GM21381 (cell line): ENCODE data around the gene SELL.
"Not testable (repeated sequence)": the region's sequence is repeated elsewhere in the genome, so short reads cannot be mapped to it uniquely, and the experiment has no call there.

ENCODE experiments used
- ATAC-seq: cut with Tn5 transposase; IDR thresholded peaks from one replicate; pipeline ENCODE4 v1.9.1; 2021; ENCODE audit warnings: mild to moderate bottlenecking, moderate library complexity; ENCODE audit not compliant: unreplicated experiment

SELL gene

DNA sequence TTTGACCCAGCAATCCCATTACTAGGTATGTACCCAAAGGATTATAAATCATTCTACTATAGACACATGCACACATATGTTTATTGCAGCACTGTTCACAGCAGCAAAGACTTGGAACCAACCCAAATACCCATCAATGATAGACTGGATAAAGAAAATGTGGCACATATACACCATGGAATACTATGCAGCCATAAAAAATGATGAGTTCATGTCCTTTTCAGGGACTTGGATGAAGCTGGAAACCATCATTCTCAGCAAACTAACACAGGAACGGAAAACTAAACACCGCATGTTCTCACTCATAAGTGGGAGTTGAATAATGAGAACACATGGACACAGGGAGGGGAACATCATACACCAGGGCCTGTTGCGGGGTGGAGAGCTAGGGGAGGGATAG, 41.2 kb downstream of the SELL start:
- ATAC-seq: not testable (repeated sequence)

- ATAC-seq: not testable (repeated sequence)
These were observed 43.5 kb downstream of the SELL start for GRCh38 chr1:169667699-169668596.

GRCh38 chr1:169667227-169667639, 44.2 kb downstream of the SELL start:
- peak; percentile 65 for ATAC-seq

GRCh38 chr1:169662680-169663079, 48.7 kb downstream of the SELL start:
- ATAC-seq: not testable (repeated sequence)

- ATAC-seq: not testable (repeated sequence)
These were observed 50.4 kb downstream of the SELL start for GRCh38 chr1:169661066-169661465.

GRCh38 chr1:169658777-169659176, 52.6 kb downstream of the SELL start:
- not testable (repeated sequence) for ATAC-seq

GRCh38 chr1:169653873-169654272, 57.5 kb downstream of the SELL start:
- ATAC-seq: no peak

GRCh38 chr1:169651035-169651434, 60.4 kb downstream of the SELL start:
- ATAC-seq: no peak

- ATAC-seq: no peak
These were observed 60.9 kb downstream of the SELL start for GRCh38 chr1:169650551-169650950.

DNA sequence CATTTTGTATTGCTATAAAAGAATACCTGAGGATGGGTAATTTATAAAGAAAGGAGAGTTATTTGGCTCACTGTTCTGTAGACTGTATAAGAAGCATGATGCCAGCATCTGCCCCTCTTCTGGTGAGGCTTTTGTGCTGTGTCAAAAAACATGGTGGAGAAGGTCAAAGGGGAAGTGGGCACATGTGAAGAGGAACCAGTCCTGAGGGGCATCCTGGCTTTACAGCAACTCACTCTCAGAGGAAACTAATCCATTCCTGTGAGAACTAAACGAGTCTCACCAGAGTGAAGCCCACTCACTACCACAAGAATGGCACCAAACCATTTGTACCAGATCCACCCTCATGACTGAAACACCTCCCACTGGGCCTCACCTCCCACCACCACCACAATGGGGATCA, 62.7 kb downstream of the SELL start:
- no peak for ATAC-seq

DNA sequence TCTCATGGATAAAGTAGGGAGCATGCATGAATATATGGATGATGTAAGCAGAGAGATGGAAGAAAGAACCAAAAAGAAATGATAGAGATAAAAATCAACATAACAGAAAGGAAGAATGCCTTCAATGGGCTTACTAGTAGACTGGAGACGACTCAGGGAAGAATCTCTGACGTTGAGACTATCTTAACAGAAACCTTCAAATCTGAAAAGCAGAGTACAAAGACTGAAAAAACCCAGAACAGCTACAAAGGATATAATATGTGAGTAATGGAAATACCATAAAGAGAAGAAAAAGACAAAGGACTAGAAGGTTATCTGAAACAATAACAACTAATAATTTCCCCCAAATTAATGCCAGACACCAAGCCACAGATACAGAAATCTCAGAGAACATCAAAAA, 63.2 kb downstream of the SELL start:
- no peak for ATAC-seq

- ATAC-seq: no peak
These were observed 63.9 kb downstream of the SELL start for GRCh38 chr1:169647512-169647911.

GRCh38 chr1:169644297-169644696, 67.1 kb downstream of the SELL start:
- ATAC-seq: no peak
